GM19239 (cell line): Measurements from ENCODE around the gene FOXC2.

Source experiments
- DNase-seq: peaks from one replicate; pipeline ENCODE4 v3.0.0; 2011; ENCODE audit warnings: low spot score; ENCODE audit not compliant: insufficient read length
- FAIRE-seq: peaks from 2 replicates; lab custom pipeline; 2011; peaks lifted over from hg19 to GRCh38; lab: Jason Lieb, UNC

FOXC2 gene

GRCh38 chr16:86566601-86566965 is at the start of gene FOXC2:
TSS of gene FOXC2 (plus strand) at chr16:86566829. CDS start at chr16:86567336, 507 bp downstream.
- FAIRE-seq (no peak), DNase-seq (no peak)

- DNase-seq (no peak), FAIRE-seq (no peak)
These were observed 49.6 kb upstream of the FOXC2 start for GRCh38 chr16:86517033-86517432.

- FAIRE-seq (no peak), DNase-seq (no peak)
These were observed 48.9 kb upstream of the FOXC2 start for GRCh38 chr16:86517652-86518258.

- DNase-seq (no peak), FAIRE-seq (no peak)
These were observed 47.5 kb upstream of the FOXC2 start for GRCh38 chr16:86519007-86519648.

- FAIRE-seq (no peak), DNase-seq (peak; percentile 76)
These were observed 46.8 kb upstream of the FOXC2 start for GRCh38 chr16:86519649-86520316.

- peak; percentile 40 for FAIRE-seq
- DNase-seq = no peak
These were observed 46.1 kb upstream of the FOXC2 start for GRCh38 chr16:86520317-86521210.

GRCh38 chr16:86521236-86522197 is 45.1 kb upstream of the FOXC2 start:
- FAIRE-seq = no peak
- no peak for DNase-seq

- no peak for FAIRE-seq
These were observed 44.0 kb upstream of the FOXC2 start for GRCh38 chr16:86522634-86523033.

GRCh38 chr16:86523166-86523740 is 43.4 kb upstream of the FOXC2 start:
- no peak for FAIRE-seq
- DNase-seq = no peak

More at GRCh38 chr16:86522634-86523033, 44.0 kb upstream of the FOXC2 start:
- no peak for DNase-seq

- FAIRE-seq = no peak
- no peak for DNase-seq
These were observed 42.6 kb upstream of the FOXC2 start for GRCh38 chr16:86524029-86524428.

- DNase-seq (no peak), FAIRE-seq (no peak)
These were observed 40.9 kb upstream of the FOXC2 start for GRCh38 chr16:86525696-86526095.

GRCh38 chr16:86527366-86527765 is 39.3 kb upstream of the FOXC2 start:
- FAIRE-seq = no peak
- no peak for DNase-seq

GRCh38 chr16:86528061-86528929 is 38.3 kb upstream of the FOXC2 start:
- FAIRE-seq (no peak), DNase-seq (no peak)

- no peak for DNase-seq
- no peak for FAIRE-seq
These were observed 37.5 kb upstream of the FOXC2 start for GRCh38 chr16:86529160-86529559.

GRCh38 chr16:86530251-86531190 is 36.1 kb upstream of the FOXC2 start:
- DNase-seq (no peak), FAIRE-seq (no peak)

- FAIRE-seq (no peak), DNase-seq (no peak)
These were observed 35.5 kb upstream of the FOXC2 start for GRCh38 chr16:86531191-86531545.
